Measurements from ENCODE around the gene TRPC4AP. TPM values are rescaled to one million over a fixed set of nuclear protein-coding genes. Genes with fewer than 3 reads are reported as not detected.

The TRPC4AP gene
- total RNA-seq, 4 donors from 2014 or later = 48.4 to 87.3 (median 57.8) TPM

DNA sequence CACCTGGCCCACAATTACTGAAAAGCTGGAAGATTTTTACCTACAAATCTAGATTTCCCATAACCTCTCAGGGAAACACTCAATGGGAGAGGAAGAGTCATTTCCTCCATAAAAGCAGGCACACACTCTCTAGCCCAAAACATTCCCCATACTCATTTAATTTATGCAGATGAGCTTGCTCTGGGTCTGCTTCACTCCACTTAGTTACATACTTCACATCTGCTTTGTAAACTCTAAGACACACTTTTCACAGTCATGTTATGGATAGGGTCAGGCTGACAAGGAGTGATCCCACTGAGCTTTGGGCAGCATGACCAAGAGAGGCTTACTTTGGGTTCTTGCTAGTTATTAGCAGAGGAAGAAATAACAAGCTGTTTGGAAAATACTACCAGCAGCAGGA lies 27.4 kb downstream of the TRPC4AP start:
- peaks cover 28% of the 10 kb centered on the region for H3K36me3 ChIP-seq
- no peaks in the 10 kb centered on the region for H3K27me3 ChIP-seq
- H3K9me3 ChIP-seq = no peaks in the 10 kb centered on the region
- no peak overlapping the region for H3K4me3 ChIP-seq
- no peak overlapping the region for H3K27ac ChIP-seq
- DNase-seq (ENCODE audit: low spot score in 2 of 2) = no peak
- TF ChIP-seq POLR2AphosphoS5 (IDR thresholded peaks at IDR 0.05) = no peak
- TF ChIP-seq, protein P1, sequence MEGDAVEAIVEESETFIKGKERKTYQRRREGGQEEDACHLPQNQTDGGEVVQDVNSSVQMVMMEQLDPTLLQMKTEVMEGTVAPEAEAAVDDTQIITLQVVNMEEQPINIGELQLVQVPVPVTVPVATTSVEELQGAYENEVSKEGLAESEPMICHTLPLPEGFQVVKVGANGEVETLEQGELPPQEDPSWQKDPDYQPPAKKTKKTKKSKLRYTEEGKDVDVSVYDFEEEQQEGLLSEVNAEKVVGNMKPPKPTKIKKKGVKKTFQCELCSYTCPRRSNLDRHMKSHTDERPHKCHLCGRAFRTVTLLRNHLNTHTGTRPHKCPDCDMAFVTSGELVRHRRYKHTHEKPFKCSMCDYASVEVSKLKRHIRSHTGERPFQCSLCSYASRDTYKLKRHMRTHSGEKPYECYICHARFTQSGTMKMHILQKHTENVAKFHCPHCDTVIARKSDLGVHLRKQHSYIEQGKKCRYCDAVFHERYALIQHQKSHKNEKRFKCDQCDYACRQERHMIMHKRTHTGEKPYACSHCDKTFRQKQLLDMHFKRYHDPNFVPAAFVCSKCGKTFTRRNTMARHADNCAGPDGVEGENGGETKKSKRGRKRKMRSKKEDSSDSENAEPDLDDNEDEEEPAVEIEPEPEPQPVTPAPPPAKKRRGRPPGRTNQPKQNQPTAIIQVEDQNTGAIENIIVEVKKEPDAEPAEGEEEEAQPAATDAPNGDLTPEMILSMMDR (IDR thresholded peaks at IDR 0.05) = no peak
- no peak for TF ChIP-seq EP300 (IDR thresholded peaks at IDR 0.05)
- no peak for TF ChIP-seq POLR2A (IDR thresholded peaks at IDR 0.05)
- H3K4me1 ChIP-seq = peaks cover 24% of the 10 kb centered on the region

DNA sequence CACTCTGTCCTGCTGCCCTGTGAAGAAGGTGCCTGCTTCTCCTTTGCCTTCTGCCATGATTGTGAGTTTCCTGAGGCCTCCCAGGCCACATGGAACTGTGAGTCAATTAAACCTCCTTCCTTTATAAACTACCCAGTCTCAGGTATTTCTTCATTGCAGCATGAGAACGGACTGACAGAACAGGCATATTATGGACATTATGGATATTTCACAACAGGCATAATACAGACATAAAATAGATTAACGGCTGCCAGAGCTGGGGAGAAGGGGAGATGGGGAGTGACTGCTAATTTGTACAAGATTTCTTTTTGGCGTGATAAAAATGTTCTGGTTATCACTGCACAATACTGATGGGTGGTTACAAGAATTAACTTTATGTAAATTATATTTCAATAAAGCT lies 29.4 kb downstream of the TRPC4AP start:
- TF ChIP-seq EP300 (IDR thresholded peaks at IDR 0.05) (no peak), POLR2A (IDR thresholded peaks at IDR 0.05) (no peak), POLR2AphosphoS5 (IDR thresholded peaks at IDR 0.05) (no peak)
- TF ChIP-seq, protein P1 (IDR thresholded peaks at IDR 0.05) = no peak
- H3K4me3 ChIP-seq = no peak overlapping the region
- H3K27me3 ChIP-seq = no peaks in the 10 kb centered on the region
- WGBS = 82% methylated on average over 3 of the region's 3 CpGs
- DNase-seq (ENCODE audit: low spot score in 2 of 2) = no peak
- no peak overlapping the region for H3K27ac ChIP-seq
- H3K9me3 ChIP-seq = no peaks in the 10 kb centered on the region
- peaks cover 24% of the 10 kb centered on the region for H3K4me1 ChIP-seq
- peaks cover 18% of the 10 kb centered on the region for H3K36me3 ChIP-seq

DNA sequence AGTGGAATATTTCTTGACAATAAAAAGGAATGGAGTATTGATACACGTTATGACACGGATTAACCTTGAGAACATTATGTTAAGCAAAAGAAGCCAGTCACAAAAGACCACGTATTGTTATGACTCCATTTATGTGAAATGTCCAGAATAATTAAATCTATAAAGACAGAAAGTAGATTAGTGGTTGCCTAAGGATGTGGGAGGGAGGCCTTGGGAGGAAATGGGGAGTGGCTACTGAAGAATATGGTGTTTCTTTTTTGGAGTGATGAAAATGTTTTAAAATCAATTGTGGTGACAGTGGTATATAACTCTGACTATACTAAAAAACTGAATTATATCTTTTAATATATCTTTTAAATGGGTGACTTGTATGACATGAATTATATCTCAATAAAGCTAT lies 30.1 kb downstream of the TRPC4AP start:
- Histone ChIP-seq H3K4me1 (peaks cover 24% of the 10 kb centered on the region), H3K9me3 (no peaks in the 10 kb centered on the region), H3K27ac (no peak overlapping the region), H3K27me3 (no peaks in the 10 kb centered on the region), H3K4me3 (no peak overlapping the region), H3K36me3 (peaks cover 11% of the 10 kb centered on the region)
- 95% methylated on average over 3 of the region's 3 CpGs for WGBS
- no peak for DNase-seq (ENCODE audit: low spot score in 2 of 2)
- TF ChIP-seq, protein P1 (IDR thresholded peaks at IDR 0.05) = no peak
- no peak for TF ChIP-seq POLR2AphosphoS5 (IDR thresholded peaks at IDR 0.05)
- TF ChIP-seq EP300 (IDR thresholded peaks at IDR 0.05) = no peak
- no peak for TF ChIP-seq POLR2A (IDR thresholded peaks at IDR 0.05)

DNA sequence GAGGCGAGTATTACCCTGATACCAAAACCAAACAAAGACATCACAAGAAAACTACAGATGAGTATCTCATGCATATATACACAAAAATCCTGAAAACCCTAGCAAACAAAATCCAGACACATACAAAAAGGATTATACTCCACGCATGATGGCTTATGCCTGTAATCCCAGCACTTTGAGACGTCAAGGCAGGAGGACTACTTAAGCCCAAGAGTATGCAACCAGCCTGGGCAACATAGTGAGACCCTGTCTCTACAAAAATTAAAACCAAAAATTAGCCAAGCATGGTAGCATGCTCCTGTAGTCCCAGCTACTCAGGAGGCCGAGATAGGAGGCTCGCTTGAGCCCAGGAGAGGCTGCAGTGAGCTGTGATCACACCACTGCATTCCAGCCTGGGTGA lies 32.4 kb downstream of the TRPC4AP start:
- peaks cover 17% of the 10 kb centered on the region for H3K36me3 ChIP-seq
- DNase-seq (ENCODE audit: low spot score in 2 of 2) = no peak
- H3K27me3 ChIP-seq = no peaks in the 10 kb centered on the region
- no peak overlapping the region for H3K27ac ChIP-seq
- H3K9me3 ChIP-seq = no peaks in the 10 kb centered on the region
- H3K4me3 ChIP-seq = no peak overlapping the region
- TF ChIP-seq, protein P1 (IDR thresholded peaks at IDR 0.05) = no peak
- TF ChIP-seq EP300 (IDR thresholded peaks at IDR 0.05) = no peak
- no peak for TF ChIP-seq POLR2A (IDR thresholded peaks at IDR 0.05)
- no peak for TF ChIP-seq POLR2AphosphoS5 (IDR thresholded peaks at IDR 0.05)
- WGBS = 98% methylated on average over 5 of the region's 5 CpGs
- peaks cover 22% of the 10 kb centered on the region for H3K4me1 ChIP-seq

DNA sequence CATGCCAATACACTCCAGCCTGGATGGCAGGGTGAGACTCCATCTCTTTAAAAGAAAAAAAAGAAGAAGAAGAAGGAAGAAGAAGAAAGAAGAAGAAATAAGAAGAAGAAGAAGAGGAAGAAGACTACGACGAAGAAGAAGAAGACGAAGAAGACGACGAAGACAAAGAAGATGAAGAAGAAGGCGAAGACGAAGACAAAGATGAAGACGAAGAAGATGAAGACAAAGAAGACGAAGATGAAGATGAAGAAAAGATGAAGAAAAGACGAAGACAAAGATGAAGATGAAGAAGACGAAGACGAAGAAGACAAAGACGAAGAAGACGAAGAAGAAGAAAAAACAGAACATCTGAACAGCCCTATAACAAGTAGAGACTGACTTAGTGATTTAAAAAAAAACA lies 33.0 kb downstream of the TRPC4AP start:
- 96% methylated on average over 14 of the region's 14 CpGs for WGBS
- Histone ChIP-seq H3K9me3 (no peaks in the 10 kb centered on the region), H3K36me3 (peaks cover 17% of the 10 kb centered on the region), H3K4me1 (peaks cover 17% of the 10 kb centered on the region), H3K27me3 (no peaks in the 10 kb centered on the region), H3K4me3 (no peak overlapping the region), H3K27ac (no peak overlapping the region)
- no peak for DNase-seq (ENCODE audit: low spot score in 2 of 2)
- TF ChIP-seq EP300 (IDR thresholded peaks at IDR 0.05) (no peak), POLR2A (IDR thresholded peaks at IDR 0.05) (no peak), POLR2AphosphoS5 (IDR thresholded peaks at IDR 0.05) (no peak)
- TF ChIP-seq, protein P1 (IDR thresholded peaks at IDR 0.05) = no peak

Measured in suprapubic skin (tissue), 4 donors.